Loucy (cell line): ENCODE results near the gene TRRAP.

Experiments
- EZH2phosphoT487 ChIP-seq: fragments of 200-600 bp; IDR thresholded peaks from 2 replicates; pipeline ENCODE4 v1.6.1; 2018; ENCODE audit warnings: antibody characterized with exemption, mild to moderate bottlenecking, moderate library complexity, borderline replicate concordance
- TF ChIP-seq, protein P1 (sequence below): fragments of 200-600 bp; sonication (generic); conservative IDR thresholded peaks from 2 replicates; pipeline ENCODE4 v1.5.1; 2014; ENCODE audit warnings: mild to moderate bottlenecking, antibody characterized with exemption, low read length

DNA sequence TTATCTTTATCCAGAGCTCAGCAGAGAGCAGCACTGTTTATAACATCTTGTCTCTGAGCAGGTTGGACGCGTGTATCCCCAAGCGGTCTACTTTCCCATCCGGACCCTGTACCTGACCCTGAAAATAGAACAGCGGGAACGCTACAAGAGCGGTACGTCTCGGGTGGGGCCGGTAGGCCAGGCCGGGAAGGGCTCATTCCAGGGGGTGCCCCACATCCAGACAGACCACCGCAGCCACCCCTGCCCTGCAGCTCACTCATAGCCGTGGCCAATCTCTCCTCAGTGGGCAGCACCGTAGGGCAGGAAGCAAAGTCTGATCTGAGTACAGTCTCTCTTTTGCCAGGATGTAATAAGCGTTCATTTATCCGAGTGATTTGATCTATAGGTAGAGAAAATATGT is 113.7 kb downstream of the TRRAP start:
- TF ChIP-seq, protein P1, sequence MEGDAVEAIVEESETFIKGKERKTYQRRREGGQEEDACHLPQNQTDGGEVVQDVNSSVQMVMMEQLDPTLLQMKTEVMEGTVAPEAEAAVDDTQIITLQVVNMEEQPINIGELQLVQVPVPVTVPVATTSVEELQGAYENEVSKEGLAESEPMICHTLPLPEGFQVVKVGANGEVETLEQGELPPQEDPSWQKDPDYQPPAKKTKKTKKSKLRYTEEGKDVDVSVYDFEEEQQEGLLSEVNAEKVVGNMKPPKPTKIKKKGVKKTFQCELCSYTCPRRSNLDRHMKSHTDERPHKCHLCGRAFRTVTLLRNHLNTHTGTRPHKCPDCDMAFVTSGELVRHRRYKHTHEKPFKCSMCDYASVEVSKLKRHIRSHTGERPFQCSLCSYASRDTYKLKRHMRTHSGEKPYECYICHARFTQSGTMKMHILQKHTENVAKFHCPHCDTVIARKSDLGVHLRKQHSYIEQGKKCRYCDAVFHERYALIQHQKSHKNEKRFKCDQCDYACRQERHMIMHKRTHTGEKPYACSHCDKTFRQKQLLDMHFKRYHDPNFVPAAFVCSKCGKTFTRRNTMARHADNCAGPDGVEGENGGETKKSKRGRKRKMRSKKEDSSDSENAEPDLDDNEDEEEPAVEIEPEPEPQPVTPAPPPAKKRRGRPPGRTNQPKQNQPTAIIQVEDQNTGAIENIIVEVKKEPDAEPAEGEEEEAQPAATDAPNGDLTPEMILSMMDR: no peak
- no peak for TF ChIP-seq EZH2phosphoT487
